H9 (cell line): Measurements from ENCODE around the gene ERC2. TPM values are rescaled to one million over a fixed set of nuclear protein-coding genes. Genes with fewer than 3 reads are reported as not detected.
A peak's percentile ranks its signal among the peaks of the same experiment; 100 is the strongest.

Experiments
- DNase-seq: peaks from one replicate; pipeline ENCODE4 v3.0.0-alpha.2; 2017
- H2AFZ ChIP-seq: one replicate; pipeline ENCODE4 v1.6.1; 2013; ENCODE audit warnings: mild to moderate bottlenecking, low read length, control low read depth, moderate library complexity
- H2AK5ac ChIP-seq: 2 replicates; pipeline ENCODE4 v1.6.1; 2013; ENCODE audit warnings: low read length, control low read depth, mixed read lengths; ENCODE audit not compliant: insufficient read length
- H2BK120ac ChIP-seq: one replicate; pipeline ENCODE4 v1.6.1; 2013; ENCODE audit warnings: low read depth, mild to moderate bottlenecking, low read length, control low read depth, inconsistent platforms; ENCODE audit not compliant: poor library complexity, severe bottlenecking
- H2BK12ac ChIP-seq: 2 replicates; pipeline ENCODE4 v1.6.1; 2013; ENCODE audit warnings: low read length, control low read depth, mixed read lengths, low read depth; ENCODE audit not compliant: insufficient read length
- H2BK15ac ChIP-seq: 2 replicates; pipeline ENCODE4 v1.6.1; 2013; ENCODE audit warnings: low read depth, low read length, control low read depth
- H2BK20ac ChIP-seq: one replicate; pipeline ENCODE4 v1.6.1; 2013; ENCODE audit warnings: low read depth, mild to moderate bottlenecking, low read length, control low read depth, inconsistent platforms; ENCODE audit not compliant: poor library complexity, severe bottlenecking
- H2BK5ac ChIP-seq: 2 replicates; pipeline ENCODE4 v1.6.1; 2013; ENCODE audit warnings: low read length, control low read depth, mixed read lengths; ENCODE audit not compliant: insufficient read length
- H3K14ac ChIP-seq: 2 replicates; pipeline ENCODE4 v1.6.1; 2013; ENCODE audit warnings: low read length, control low read depth; ENCODE audit not compliant: insufficient read depth
- H3K18ac ChIP-seq: 2 replicates; pipeline ENCODE4 v1.6.1; 2013; ENCODE audit warnings: low read depth, mild to moderate bottlenecking, mixed read lengths, low read length, control low read depth; ENCODE audit not compliant: insufficient read length
- H3K23ac ChIP-seq: 2 replicates; pipeline ENCODE4 v1.6.1; 2013; ENCODE audit warnings: low read length, control low read depth, mixed read lengths, low read depth; ENCODE audit not compliant: insufficient read length
- H3K23me2 ChIP-seq: 2 replicates; pipeline ENCODE4 v1.6.1; 2013; ENCODE audit warnings: low read depth, mild to moderate bottlenecking, mixed read lengths, low read length, control low read depth; ENCODE audit not compliant: insufficient read length, poor library complexity, severe bottlenecking
- H3K27ac ChIP-seq: 2 replicates; pipeline ENCODE4 v1.5.1; 2013; ENCODE audit warnings: low read length, control low read depth, mixed read lengths, low read depth; ENCODE audit not compliant: insufficient read length
- H3K27me3 ChIP-seq: 2 replicates; pipeline ENCODE4 v1.6.1; 2013; ENCODE audit warnings: low read length, control low read depth, inconsistent platforms; ENCODE audit not compliant: insufficient read depth
- H3K4ac ChIP-seq: 2 replicates; pipeline ENCODE4 v1.6.1; 2013; ENCODE audit warnings: low read depth, mild to moderate bottlenecking, control low read depth, inconsistent platforms, low read length, moderate library complexity
- H3K4me1 ChIP-seq: 2 replicates; pipeline ENCODE4 v1.6.1; 2013; ENCODE audit warnings: low read length, control low read depth, inconsistent platforms; ENCODE audit not compliant: insufficient read depth
- H3K4me2 ChIP-seq: 2 replicates; pipeline ENCODE4 v1.6.1; 2013; ENCODE audit warnings: low read length, control low read depth, mixed read lengths; ENCODE audit not compliant: insufficient read length, insufficient read depth
- H3K56ac ChIP-seq: 2 replicates; pipeline ENCODE4 v1.6.1; 2013; ENCODE audit warnings: low read depth, mild to moderate bottlenecking, mixed read lengths, low read length, control low read depth; ENCODE audit not compliant: insufficient read length
- H3K79me1 ChIP-seq: 2 replicates; pipeline ENCODE4 v1.6.1; 2013; ENCODE audit warnings: low read depth, mild to moderate bottlenecking, moderate library complexity, low read length, control low read depth, inconsistent platforms; ENCODE audit not compliant: insufficient read depth, poor library complexity, severe bottlenecking
- H3K79me2 ChIP-seq: 2 replicates; pipeline ENCODE4 v1.6.1; 2013; ENCODE audit warnings: low read length, control low read depth, inconsistent platforms; ENCODE audit not compliant: insufficient read depth
- H3K9ac ChIP-seq: 2 replicates; pipeline ENCODE4 v1.6.1; 2013; ENCODE audit warnings: low read length, control low read depth, mixed read lengths; ENCODE audit not compliant: insufficient read length; ENCODE audit errors: extremely low read depth
- H3K9me3 ChIP-seq: one replicate; pipeline ENCODE4 v1.6.1; 2013; ENCODE audit warnings: low read depth, low read length, inconsistent platforms; ENCODE audit not compliant: control insufficient read depth
- H3T11ph ChIP-seq: one replicate; pipeline ENCODE4 v1.6.1; 2013; ENCODE audit warnings: mild to moderate bottlenecking, low read length, control low read depth, inconsistent platforms
- H4K20me1 ChIP-seq: one replicate; pipeline ENCODE4 v1.6.1; 2013; ENCODE audit not compliant: control insufficient read depth, insufficient read length, insufficient read depth
- H4K5ac ChIP-seq: 2 replicates; pipeline ENCODE4 v1.6.1; 2013; ENCODE audit warnings: low read depth, mild to moderate bottlenecking, mixed read lengths, low read length, control low read depth; ENCODE audit not compliant: insufficient read length
- H4K8ac ChIP-seq: replicated peaks from 2 replicates; pipeline ENCODE4 v1.6.1; 2013; ENCODE audit warnings: low read length, control low read depth, mixed read lengths, low read depth; ENCODE audit not compliant: insufficient read length
- H4K91ac ChIP-seq: 2 replicates; pipeline ENCODE4 v1.6.1; 2013; ENCODE audit warnings: low read depth, mild to moderate bottlenecking, moderate library complexity, mixed read lengths, low read length, control low read depth; ENCODE audit not compliant: insufficient read length
- H3K27ac Mint-ChIP-seq, 3 experiments: 2 replicates in 2 of 3; 3 replicates in 1 of 3; pipeline ENCODE4 v1.8.0; 2020 to 2021; ENCODE audit warnings: mixed read lengths in 3 of 3, mild to moderate bottlenecking in 1 of 3, moderate library complexity in 1 of 3
- H3K27me3 Mint-ChIP-seq: 2 replicates; pipeline ENCODE4 v1.8.0; 2021; ENCODE audit warnings: low read depth, mild to moderate bottlenecking, moderate library complexity, mixed read lengths
- H3K36me3 Mint-ChIP-seq, 3 experiments: 2 replicates in 2 of 3; 3 replicates in 1 of 3; pipeline ENCODE4 v1.8.0; 2020 to 2021; ENCODE audit warnings: low read depth in 3 of 3, mixed read lengths in 3 of 3; ENCODE audit not compliant: insufficient read depth in 1 of 3
- H3K4me1 Mint-ChIP-seq, 2 experiments: 2 replicates each; pipeline ENCODE4 v1.8.0; 2020; ENCODE audit warnings: mixed read lengths in 2 of 2
- H3K4me3 Mint-ChIP-seq, 2 experiments: 2 replicates in 1 of 2; 3 replicates in 1 of 2; pipeline ENCODE4 v1.8.0; 2020 to 2021; ENCODE audit warnings: mild to moderate bottlenecking in 2 of 2, mixed read lengths in 2 of 2, moderate library complexity in 1 of 2
- H3K9me3 Mint-ChIP-seq, 2 experiments: 2 replicates in 1 of 2; 3 replicates in 1 of 2; pipeline ENCODE4 v1.8.0; 2020; ENCODE audit warnings: mild to moderate bottlenecking in 2 of 2, mixed read lengths in 2 of 2, moderate library complexity in 1 of 2
- WGBS: extraction: QIAGEN DNeasy Blood & Tissue Kit; methylation state at CpG from one replicate; pipeline ENCODE4 v1.1.7; 2013; ENCODE audit warnings: missing lambda C conversion rate, low lambda C conversion rate, mixed read lengths; ENCODE audit not compliant: insufficient read length; ENCODE audit errors: extremely low coverage; 5-methylcytosine and 5-hydroxymethylcytosine counted together
- total RNA-seq: library from RNA; stranded (reverse); gene quantifications from 2 replicates; pipeline ENCODE4 v1.2.1, GENCODE V29; 2021
- TF ChIP-seq, protein P1 (sequence below): fragments of 200-600 bp; sonication (generic); conservative IDR thresholded peaks from 3 replicates; pipeline ENCODE4 v1.8.0; 2021; ENCODE audit warnings: antibody characterized with exemption, mild to moderate bottlenecking

The ERC2 gene
- total RNA-seq, 1 experiment from 2014 or later: 15.4 TPM

GRCh38 chr3:55868347-55868746, 599.9 kb downstream of the ERC2 start:
- WGBS: no CpG with 5 or more reads among the region's 4 CpGs
- no peaks in the 10 kb centered on the region for H3K36me3 Mint-ChIP-seq
- H2BK120ac ChIP-seq: no peak overlapping the region
- 0 out of 4 replicates have a peak, but pooled peaks cover 0 to 3% of the 10 kb centered on the region in 2 experiments for H3K4me1 Mint-ChIP-seq
- no peak overlapping the region for H2AK5ac ChIP-seq
- no peak overlapping the region for H4K8ac ChIP-seq
- H3K79me2 ChIP-seq: no peaks in the 10 kb centered on the region
- H3K9me3 Mint-ChIP-seq: no peaks in the 10 kb centered on the region
- H3K14ac ChIP-seq: no peak overlapping the region
- no peaks in the 10 kb centered on the region for H3K27me3 ChIP-seq
- H3K4me3 Mint-ChIP-seq: no peak overlapping the region
- H3T11ph ChIP-seq: no peak overlapping the region
- no peak overlapping the region for H2BK15ac ChIP-seq
- H4K20me1 ChIP-seq: no peaks in the 10 kb centered on the region
- no peak overlapping the region for H3K23ac ChIP-seq
- no peaks in the 10 kb centered on the region for H3K9me3 ChIP-seq
- H3K27ac Mint-ChIP-seq: no peak overlapping the region; a peak in 1 of 7 replicates
- H4K5ac ChIP-seq: no peak overlapping the region
- no peaks in the 10 kb centered on the region for H3K79me1 ChIP-seq
- no peak overlapping the region for H2BK12ac ChIP-seq
- no peak overlapping the region for H3K4ac ChIP-seq
- no peak for DNase-seq
- no peak overlapping the region for H2BK20ac ChIP-seq
- TF ChIP-seq, protein P1, sequence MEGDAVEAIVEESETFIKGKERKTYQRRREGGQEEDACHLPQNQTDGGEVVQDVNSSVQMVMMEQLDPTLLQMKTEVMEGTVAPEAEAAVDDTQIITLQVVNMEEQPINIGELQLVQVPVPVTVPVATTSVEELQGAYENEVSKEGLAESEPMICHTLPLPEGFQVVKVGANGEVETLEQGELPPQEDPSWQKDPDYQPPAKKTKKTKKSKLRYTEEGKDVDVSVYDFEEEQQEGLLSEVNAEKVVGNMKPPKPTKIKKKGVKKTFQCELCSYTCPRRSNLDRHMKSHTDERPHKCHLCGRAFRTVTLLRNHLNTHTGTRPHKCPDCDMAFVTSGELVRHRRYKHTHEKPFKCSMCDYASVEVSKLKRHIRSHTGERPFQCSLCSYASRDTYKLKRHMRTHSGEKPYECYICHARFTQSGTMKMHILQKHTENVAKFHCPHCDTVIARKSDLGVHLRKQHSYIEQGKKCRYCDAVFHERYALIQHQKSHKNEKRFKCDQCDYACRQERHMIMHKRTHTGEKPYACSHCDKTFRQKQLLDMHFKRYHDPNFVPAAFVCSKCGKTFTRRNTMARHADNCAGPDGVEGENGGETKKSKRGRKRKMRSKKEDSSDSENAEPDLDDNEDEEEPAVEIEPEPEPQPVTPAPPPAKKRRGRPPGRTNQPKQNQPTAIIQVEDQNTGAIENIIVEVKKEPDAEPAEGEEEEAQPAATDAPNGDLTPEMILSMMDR: peak; percentile 47
- H3K4me1 ChIP-seq: no peaks in the 10 kb centered on the region
- no peak overlapping the region for H3K18ac ChIP-seq
- no peaks in the 10 kb centered on the region for H3K27me3 Mint-ChIP-seq
- H3K56ac ChIP-seq: no peak overlapping the region
- no peak overlapping the region for H3K27ac ChIP-seq
- H3K9ac ChIP-seq: no peak overlapping the region
- H2BK5ac ChIP-seq: no peak overlapping the region
- no peaks in the 10 kb centered on the region for H3K23me2 ChIP-seq
- H4K91ac ChIP-seq: no peak overlapping the region
- H3K4me2 ChIP-seq: no peak overlapping the region
- H2AFZ ChIP-seq: no peak overlapping the region
